ENCODE data around the gene KCNS1. TPM values are rescaled to one million over a fixed set of nuclear protein-coding genes. Genes with fewer than 3 reads are reported as not detected.
A peak's percentile ranks its signal among the peaks of the same experiment; 100 is the strongest.

Gene KCNS1
- total RNA-seq, 1 experiment from 2014 or later, result 0.98 TPM

GRCh38 chr20:45060294-45060693 is 40.6 kb downstream of the KCNS1 start:
- H3K27ac Mint-ChIP-seq, result no peak overlapping the region; a peak in 1 of 7 replicates
- Histone ChIP-seq H3K4me2 (ENCODE audit: insufficient read depth, insufficient read length, low read length) (no peak overlapping the region), H4K91ac (ENCODE audit: insufficient read length, low read depth, low read length) (no peak overlapping the region)

More at GRCh38 chr20:45060294-45060693, 40.6 kb downstream of the KCNS1 start:
- H3K4me1 Mint-ChIP-seq, result peaks cover 3% of the 10 kb centered on the region in 2 experiments; a peak in 3 of 4 replicates
- no peak overlapping the region for H3T11ph ChIP-seq (ENCODE audit: low read length)
- no peak overlapping the region for H2BK15ac ChIP-seq (ENCODE audit: low read depth, low read length)
- peaks cover 5 to 14% (median 12%) of the 10 kb centered on the region in 3 experiments; a peak in 6 of 7 replicates for H3K36me3 Mint-ChIP-seq (ENCODE audit: insufficient read depth in 1 of 3, low read depth in 3 of 3)
- no peak overlapping the region for H3K4ac ChIP-seq (ENCODE audit: low read depth, low read length)
- H2BK5ac ChIP-seq (ENCODE audit: insufficient read length, low read length), result no peak overlapping the region
- no peaks in the 10 kb centered on the region for H4K20me1 ChIP-seq (ENCODE audit: control insufficient read depth, insufficient read depth, insufficient read length)
- no peak overlapping the region for H2AK5ac ChIP-seq (ENCODE audit: insufficient read length, low read length)
- no peak overlapping the region for H2AFZ ChIP-seq (ENCODE audit: low read length)
- no peak for DNase-seq
- H3K9me3 ChIP-seq (ENCODE audit: control insufficient read depth, low read depth, low read length), result no peaks in the 10 kb centered on the region
- H3K27ac ChIP-seq (ENCODE audit: insufficient read length, low read depth, low read length), result no peak overlapping the region
- no peak overlapping the region for H4K8ac ChIP-seq (replicated peaks; ENCODE audit: insufficient read length, low read depth, low read length)
- no peak overlapping the region for H3K14ac ChIP-seq (ENCODE audit: insufficient read depth, low read length)
- no peaks in the 10 kb centered on the region for H3K79me1 ChIP-seq (ENCODE audit: insufficient read depth, low read depth, low read length, poor library complexity, severe bottlenecking)
- no peaks in the 10 kb centered on the region for H3K27me3 ChIP-seq (ENCODE audit: insufficient read depth, low read length)
- no peak overlapping the region for H3K4me3 Mint-ChIP-seq
- no peak for TF ChIP-seq CTCF (conservative IDR thresholded peaks at IDR 0.05)
- no peaks in the 10 kb centered on the region; a peak in 1 of 5 replicates for H3K9me3 Mint-ChIP-seq
- no peaks in the 10 kb centered on the region for H3K23me2 ChIP-seq (ENCODE audit: insufficient read length, low read depth, low read length, poor library complexity, severe bottlenecking)
- no peak overlapping the region for H3K9ac ChIP-seq (ENCODE audit: extremely low read depth, insufficient read length, low read length)
- H2BK20ac ChIP-seq (ENCODE audit: low read depth, low read length, poor library complexity, severe bottlenecking), result no peak overlapping the region
- no peak overlapping the region for H3K18ac ChIP-seq (ENCODE audit: insufficient read length, low read depth, low read length)
- WGBS (ENCODE audit: extremely low coverage, insufficient read length, low lambda C conversion rate), result no CpG with 5 or more reads among the region's 4 CpGs
- H3K23ac ChIP-seq (ENCODE audit: insufficient read length, low read depth, low read length), result peak overlapping the region; percentile 23
- no peaks in the 10 kb centered on the region; the same call in 1 of the 2 replicates for H3K79me2 ChIP-seq (ENCODE audit: insufficient read depth, low read length)
- H3K56ac ChIP-seq (ENCODE audit: insufficient read length, low read depth, low read length), result no peak overlapping the region
- H2BK12ac ChIP-seq (ENCODE audit: insufficient read length, low read depth, low read length), result no peak overlapping the region
- no peaks in the 10 kb centered on the region for H3K27me3 Mint-ChIP-seq (ENCODE audit: low read depth)
- no peak overlapping the region for H2BK120ac ChIP-seq (ENCODE audit: low read depth, low read length, poor library complexity, severe bottlenecking)
- no peak overlapping the region for H4K5ac ChIP-seq (ENCODE audit: insufficient read length, low read depth, low read length)
- no peaks in the 10 kb centered on the region for H3K4me1 ChIP-seq (ENCODE audit: insufficient read depth, low read length)
